ENCODE data around the gene PARVA. TPM values are rescaled to one million over a fixed set of nuclear protein-coding genes. Genes with fewer than 3 reads are reported as not detected.
"Not testable (repeated sequence)": the region's sequence is repeated elsewhere in the genome, so short reads cannot be mapped to it uniquely, and the experiment has no call there.

The PARVA gene
- total RNA-seq, 1 experiment from 2014 or later = 36.7 TPM

DNA sequence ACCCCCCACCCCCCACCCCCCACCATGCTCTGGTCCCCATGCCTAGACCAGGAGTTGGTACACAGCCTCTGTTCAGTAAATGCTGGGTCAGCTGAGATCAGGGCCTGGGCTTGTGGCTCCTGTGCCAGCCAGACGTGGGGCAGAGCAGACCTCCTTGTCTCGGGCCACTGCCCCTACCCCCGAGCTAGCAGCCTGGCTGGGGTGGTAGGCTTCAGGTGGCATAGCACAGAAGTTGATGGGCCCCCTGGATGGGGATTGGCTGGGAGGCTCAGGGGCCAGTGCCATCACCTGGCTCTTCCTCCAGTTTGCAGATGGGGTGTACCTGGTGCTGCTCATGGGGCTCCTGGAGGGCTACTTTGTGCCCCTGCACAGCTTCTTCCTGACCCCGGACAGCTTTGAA, 139.9 kb downstream of the PARVA start:
- ChIA-PET CTCF (interaction anchor here (0.9 kb wide), 1 partner anchor 20 kb away, joined by 3 read pairs; no protein-coding TSS in a partner anchor), POLR2A (no interaction called here)
- Mint-ChIP-seq H3K4me3 (ENCODE audit: unreplicated experiment) (no peak overlapping the region), H3K9me3 (ENCODE audit: unreplicated experiment) (no peaks in the 10 kb centered on the region), H3K27ac (ENCODE audit: low read depth, unreplicated experiment) (no peak overlapping the region), H3K27me3 (ENCODE audit: insufficient read depth, unreplicated experiment) (no peaks in the 10 kb centered on the region), H3K4me1 (ENCODE audit: insufficient read depth, unreplicated experiment) (no peaks in the 10 kb centered on the region), H3K36me3 (ENCODE audit: insufficient read depth, unreplicated experiment) (no peaks in the 10 kb centered on the region)
- no TSS peak for BruUV-seq (replicated peaks)
- no peak for DNase-seq (ENCODE audit: unreplicated experiment)
- intact Hi-C loops (cut with micrococcal nuclease) = no loop called here
- TF ChIP-seq, protein P1, sequence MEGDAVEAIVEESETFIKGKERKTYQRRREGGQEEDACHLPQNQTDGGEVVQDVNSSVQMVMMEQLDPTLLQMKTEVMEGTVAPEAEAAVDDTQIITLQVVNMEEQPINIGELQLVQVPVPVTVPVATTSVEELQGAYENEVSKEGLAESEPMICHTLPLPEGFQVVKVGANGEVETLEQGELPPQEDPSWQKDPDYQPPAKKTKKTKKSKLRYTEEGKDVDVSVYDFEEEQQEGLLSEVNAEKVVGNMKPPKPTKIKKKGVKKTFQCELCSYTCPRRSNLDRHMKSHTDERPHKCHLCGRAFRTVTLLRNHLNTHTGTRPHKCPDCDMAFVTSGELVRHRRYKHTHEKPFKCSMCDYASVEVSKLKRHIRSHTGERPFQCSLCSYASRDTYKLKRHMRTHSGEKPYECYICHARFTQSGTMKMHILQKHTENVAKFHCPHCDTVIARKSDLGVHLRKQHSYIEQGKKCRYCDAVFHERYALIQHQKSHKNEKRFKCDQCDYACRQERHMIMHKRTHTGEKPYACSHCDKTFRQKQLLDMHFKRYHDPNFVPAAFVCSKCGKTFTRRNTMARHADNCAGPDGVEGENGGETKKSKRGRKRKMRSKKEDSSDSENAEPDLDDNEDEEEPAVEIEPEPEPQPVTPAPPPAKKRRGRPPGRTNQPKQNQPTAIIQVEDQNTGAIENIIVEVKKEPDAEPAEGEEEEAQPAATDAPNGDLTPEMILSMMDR (IDR thresholded peaks at IDR 0.05; ENCODE audit: unreplicated experiment) = no peak

DNA sequence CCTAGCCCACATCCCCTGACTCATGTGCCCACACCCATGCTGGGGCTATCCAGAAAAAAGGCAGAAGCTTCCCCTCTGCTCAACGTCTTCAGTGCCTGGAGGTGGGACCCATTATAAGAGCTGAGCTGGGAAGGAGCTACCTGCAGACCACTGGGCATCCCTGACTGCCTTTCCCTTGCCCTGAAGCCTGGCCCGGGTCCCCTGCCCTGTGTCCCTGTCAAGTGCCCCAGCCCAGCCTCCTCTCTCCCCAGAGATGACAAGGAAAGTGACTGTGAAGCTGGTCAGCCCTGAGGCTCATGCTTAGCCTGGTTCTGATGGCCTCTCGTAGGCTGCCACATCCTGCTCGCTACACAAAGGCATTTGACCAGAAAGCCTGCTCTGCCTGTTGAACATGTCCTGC, 140.4 kb downstream of the PARVA start:
- Mint-ChIP-seq H3K27me3 (ENCODE audit: insufficient read depth, unreplicated experiment) (no peaks in the 10 kb centered on the region), H3K9me3 (ENCODE audit: unreplicated experiment) (no peaks in the 10 kb centered on the region), H3K36me3 (ENCODE audit: insufficient read depth, unreplicated experiment) (no peaks in the 10 kb centered on the region), H3K4me1 (ENCODE audit: insufficient read depth, unreplicated experiment) (no peaks in the 10 kb centered on the region), H3K4me3 (ENCODE audit: unreplicated experiment) (no peak overlapping the region), H3K27ac (ENCODE audit: low read depth, unreplicated experiment) (no peak overlapping the region)
- intact Hi-C loops (cut with micrococcal nuclease) = no loop called here
- TF ChIP-seq, protein P1 (IDR thresholded peaks at IDR 0.05; ENCODE audit: unreplicated experiment) = no peak
- POLR2A ChIA-PET = no interaction called here
- CTCF ChIA-PET = no interaction called here
- no peak for DNase-seq (ENCODE audit: unreplicated experiment)
- BruUV-seq (replicated peaks) = no TSS peak

DNA sequence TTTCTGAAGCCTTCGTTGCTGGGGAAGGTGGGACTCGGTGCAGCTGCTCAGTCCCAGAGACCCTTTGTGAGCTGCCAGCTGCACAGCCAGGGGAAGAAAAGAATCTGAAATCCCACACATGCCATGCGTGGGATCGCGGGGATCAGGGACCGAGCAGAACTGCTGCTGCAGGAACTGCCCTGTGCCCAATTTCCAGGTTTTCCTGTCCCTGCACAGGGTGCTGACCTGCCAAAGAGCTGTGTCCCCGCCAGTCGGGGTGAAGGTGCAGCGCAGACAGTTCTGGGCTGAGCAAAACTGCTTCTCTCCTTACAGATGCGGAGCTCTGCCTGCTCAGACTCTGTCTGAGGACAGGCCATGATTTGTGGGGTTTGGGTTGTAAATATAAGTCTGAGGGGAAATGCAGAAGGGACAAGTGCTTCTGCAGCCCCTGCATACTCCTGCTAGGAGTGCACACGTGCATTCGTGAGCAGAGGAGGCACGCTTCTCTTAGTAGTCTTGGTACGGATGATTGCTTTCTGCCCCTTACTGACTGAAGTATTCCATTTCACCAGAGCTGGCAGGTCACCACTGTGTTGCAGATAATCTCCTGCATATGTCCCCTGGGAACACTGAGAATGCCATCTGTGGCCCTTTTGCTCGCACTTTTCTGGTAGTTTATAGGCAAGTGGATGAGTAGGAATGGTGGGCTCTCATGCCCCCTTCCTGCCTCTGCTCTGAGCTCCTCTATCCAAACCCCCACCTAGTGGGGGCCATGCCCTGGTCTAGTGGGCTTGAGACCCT, 141.4 kb downstream of the PARVA start:
- peaks cover 4% of the 10 kb centered on the region for H3K36me3 Mint-ChIP-seq (ENCODE audit: insufficient read depth, unreplicated experiment)
- TF ChIP-seq, protein P1 (IDR thresholded peaks at IDR 0.05; ENCODE audit: unreplicated experiment) = no peak
- no peak overlapping the region for H3K4me3 Mint-ChIP-seq (ENCODE audit: unreplicated experiment)
- H3K9me3 Mint-ChIP-seq (ENCODE audit: unreplicated experiment) = no peaks in the 10 kb centered on the region
- no peak overlapping the region for H3K27ac Mint-ChIP-seq (ENCODE audit: low read depth, unreplicated experiment)
- no peaks in the 10 kb centered on the region for H3K27me3 Mint-ChIP-seq (ENCODE audit: insufficient read depth, unreplicated experiment)
- ChIA-PET POLR2A (no interaction called here), CTCF (no interaction called here)
- no TSS peak for BruUV-seq (replicated peaks)
- no peaks in the 10 kb centered on the region for H3K4me1 Mint-ChIP-seq (ENCODE audit: insufficient read depth, unreplicated experiment)
- DNase-seq (ENCODE audit: unreplicated experiment) = no peak
- intact Hi-C loops (cut with micrococcal nuclease) = no loop called here

DNA sequence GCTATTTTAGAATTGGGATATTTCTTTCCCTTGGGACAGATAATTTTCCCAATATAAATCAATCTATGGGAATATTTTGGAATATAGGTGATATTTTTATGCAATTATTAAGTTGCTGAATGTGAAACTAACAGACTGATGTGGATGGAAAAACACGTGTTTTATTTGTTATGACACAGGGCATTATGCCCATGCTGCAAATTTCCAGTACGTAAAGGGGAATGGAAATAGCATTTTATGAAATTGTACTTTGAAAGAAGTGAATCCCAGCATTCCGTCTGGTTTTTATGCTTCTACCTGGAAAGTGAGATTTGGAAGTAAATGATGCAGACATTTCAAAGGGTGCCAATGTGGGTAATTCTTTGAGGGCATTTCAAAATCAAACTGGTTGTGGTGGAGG, 142.7 kb downstream of the PARVA start:
- ChIA-PET POLR2A (no interaction called here), CTCF (no interaction called here)
- intact Hi-C loops (cut with micrococcal nuclease) = no loop called here
- Mint-ChIP-seq H3K9me3 (ENCODE audit: unreplicated experiment) (no peaks in the 10 kb centered on the region), H3K4me1 (ENCODE audit: insufficient read depth, unreplicated experiment) (peaks cover 6% of the 10 kb centered on the region), H3K4me3 (ENCODE audit: unreplicated experiment) (no peak overlapping the region), H3K36me3 (ENCODE audit: insufficient read depth, unreplicated experiment) (peaks cover 12% of the 10 kb centered on the region), H3K27ac (ENCODE audit: low read depth, unreplicated experiment) (no peak overlapping the region), H3K27me3 (ENCODE audit: insufficient read depth, unreplicated experiment) (no peaks in the 10 kb centered on the region)
- no peak for DNase-seq (ENCODE audit: unreplicated experiment)
- TF ChIP-seq, protein P1 (IDR thresholded peaks at IDR 0.05; ENCODE audit: unreplicated experiment) = no peak
- BruUV-seq (replicated peaks) = no TSS peak

DNA sequence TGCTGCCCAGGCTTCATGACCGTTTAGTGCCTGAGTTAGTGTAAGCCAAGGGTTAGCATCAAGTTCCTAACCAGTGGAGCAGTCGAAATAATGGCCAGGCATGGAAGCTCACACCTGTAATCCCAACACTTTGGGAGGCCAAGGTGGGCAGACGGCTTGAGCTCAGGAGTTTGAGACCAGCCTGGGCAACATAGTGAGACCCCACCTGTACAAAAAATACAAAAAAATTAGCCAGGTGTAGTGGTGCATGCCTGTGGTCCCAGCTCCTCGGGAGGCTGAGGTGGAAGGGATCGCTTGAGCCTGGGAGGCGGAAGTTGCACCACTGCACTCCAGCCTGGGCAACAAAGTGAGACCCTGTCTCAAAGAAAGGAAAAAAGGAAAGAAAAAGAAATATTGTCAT, 143.2 kb downstream of the PARVA start:
- intact Hi-C loops (cut with micrococcal nuclease); H3K9me3 Mint-ChIP-seq (ENCODE audit: unreplicated experiment); H3K27me3 Mint-ChIP-seq (ENCODE audit: insufficient read depth, unreplicated experiment); H3K4me1 Mint-ChIP-seq (ENCODE audit: insufficient read depth, unreplicated experiment); BruUV-seq (replicated peaks); H3K4me3 Mint-ChIP-seq (ENCODE audit: unreplicated experiment); DNase-seq (ENCODE audit: unreplicated experiment); POLR2A ChIA-PET; H3K27ac Mint-ChIP-seq (ENCODE audit: low read depth, unreplicated experiment); CTCF ChIA-PET: not testable (repeated sequence)
- peaks cover 12% of the 10 kb centered on the region for H3K36me3 Mint-ChIP-seq (ENCODE audit: insufficient read depth, unreplicated experiment)

All from MCF 10A (cell line).